ENCODE measurements around the gene UNC13A.

DNA sequence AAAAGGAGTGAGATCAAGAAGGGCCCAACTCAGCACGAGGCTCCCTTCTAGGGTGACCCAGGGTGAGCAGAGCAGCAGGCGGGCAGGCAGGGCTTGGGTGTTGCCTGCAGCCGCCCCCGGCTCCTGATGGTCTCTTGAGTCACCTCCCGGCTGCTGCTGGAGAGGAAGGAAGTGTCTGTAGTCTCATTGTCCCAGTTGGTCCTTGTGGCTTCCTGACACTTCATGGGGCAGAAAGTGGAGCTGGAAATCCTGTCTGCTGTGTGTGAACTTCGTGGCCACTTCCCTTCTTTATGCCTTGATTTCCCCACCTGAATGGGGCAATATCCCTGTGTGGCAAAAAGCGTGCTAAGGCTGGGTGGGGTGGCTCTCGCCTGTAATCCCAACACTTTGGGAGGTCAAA is 33.7 kb upstream of the UNC13A start:
- TF ChIP-seq TBP (IDR thresholded peaks at IDR 0.05; ENCODE audit: low read depth, low read length), result no peak
- TF ChIP-seq CREB1 (IDR thresholded peaks at IDR 0.05), result no peak
- TF ChIP-seq, protein P1, sequence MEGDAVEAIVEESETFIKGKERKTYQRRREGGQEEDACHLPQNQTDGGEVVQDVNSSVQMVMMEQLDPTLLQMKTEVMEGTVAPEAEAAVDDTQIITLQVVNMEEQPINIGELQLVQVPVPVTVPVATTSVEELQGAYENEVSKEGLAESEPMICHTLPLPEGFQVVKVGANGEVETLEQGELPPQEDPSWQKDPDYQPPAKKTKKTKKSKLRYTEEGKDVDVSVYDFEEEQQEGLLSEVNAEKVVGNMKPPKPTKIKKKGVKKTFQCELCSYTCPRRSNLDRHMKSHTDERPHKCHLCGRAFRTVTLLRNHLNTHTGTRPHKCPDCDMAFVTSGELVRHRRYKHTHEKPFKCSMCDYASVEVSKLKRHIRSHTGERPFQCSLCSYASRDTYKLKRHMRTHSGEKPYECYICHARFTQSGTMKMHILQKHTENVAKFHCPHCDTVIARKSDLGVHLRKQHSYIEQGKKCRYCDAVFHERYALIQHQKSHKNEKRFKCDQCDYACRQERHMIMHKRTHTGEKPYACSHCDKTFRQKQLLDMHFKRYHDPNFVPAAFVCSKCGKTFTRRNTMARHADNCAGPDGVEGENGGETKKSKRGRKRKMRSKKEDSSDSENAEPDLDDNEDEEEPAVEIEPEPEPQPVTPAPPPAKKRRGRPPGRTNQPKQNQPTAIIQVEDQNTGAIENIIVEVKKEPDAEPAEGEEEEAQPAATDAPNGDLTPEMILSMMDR (IDR thresholded peaks at IDR 0.05; ENCODE audit: control extremely low read depth in 1 of 3, insufficient read depth in 1 of 3, low read depth in 1 of 3, low read length in 3 of 3), result no peak
- TF ChIP-seq EZH2 (IDR thresholded peaks at IDR 0.05; ENCODE audit: low read depth, low read length, severe bottlenecking), result no peak
- no peak for TF ChIP-seq SP1 (IDR thresholded peaks at IDR 0.05; ENCODE audit: low read depth, low read length)
- no peak for TF ChIP-seq POLR2AphosphoS5 (IDR thresholded peaks at IDR 0.05; ENCODE audit: low read depth, low read length)
- TF ChIP-seq RAD21 (IDR thresholded peaks at IDR 0.05 in 1 of 2, conservative IDR thresholded peaks at IDR 0.05 in 1 of 2; ENCODE audit: low read depth in 2 of 2, low read length in 2 of 2), result no peak
- no peak for TF ChIP-seq EP300 (IDR thresholded peaks at IDR 0.05; ENCODE audit: borderline replicate concordance in 1 of 2, low read depth in 2 of 2, low read length in 2 of 2)
